PC-9 (cell line): ENCODE results near the gene KIAA0040. TPM values are rescaled to one million over a fixed set of nuclear protein-coding genes. Genes with fewer than 3 reads are reported as not detected.

ENCODE experiments used
- BruUV-seq: library from RNA; stranded (reverse); fragments of 400-500 nt; replicated peaks from 2 replicates; lab custom pipeline; 2021; lab: Mats Ljungman, UMichigan
- CTCF ChIA-PET: fragments of 300-600 bp; sonication (Branson Sonifier 250); formaldehyde crosslinking; loops from one replicate; lab custom pipeline; 2022; ENCODE audit warnings: antibody characterized with exemption; lab: Charles Lee
- POLR2A ChIA-PET: fragments of 300-600 bp; sonication (Branson Sonifier 250); formaldehyde crosslinking; loops from one replicate; lab custom pipeline; 2022; ENCODE audit warnings: antibody characterized with exemption; ENCODE audit not compliant: unreplicated experiment; lab: Charles Lee
- DNase-seq, 2 experiments: peaks; one replicate each; pipeline versions ENCODE4 v3.0.0 to v3.0.0-alpha.2; 2015 to 2022; ENCODE audit warnings: mixed read lengths in 1 of 2
- H2AFZ ChIP-seq: fragments of 200-600 bp; sonication (generic); 2 replicates; pipeline ENCODE4 v1.8.1; 2017; ENCODE audit warnings: antibody characterized with exemption
- H3F3A ChIP-seq: fragments of 200-600 bp; sonication (generic); 2 replicates; pipeline ENCODE4 v1.8.1; 2017; ENCODE audit warnings: antibody characterized with exemption, mild to moderate bottlenecking, low read depth; ENCODE audit not compliant: insufficient read depth
- H3K27ac ChIP-seq: fragments of 200-600 bp; sonication (generic); 2 replicates; pipeline ENCODE4 v1.6.1; 2016; ENCODE audit warnings: mixed run types
- H3K27me3 ChIP-seq: fragments of 200-600 bp; sonication (generic); 2 replicates; pipeline ENCODE4 v1.6.1; 2016; ENCODE audit warnings: low read depth, mixed run types; ENCODE audit not compliant: insufficient read depth
- H3K36me3 ChIP-seq: fragments of 200-600 bp; sonication (generic); 2 replicates; pipeline ENCODE4 v1.6.1; 2016; ENCODE audit warnings: low read depth, mixed run types
- H3K4me1 ChIP-seq: fragments of 200-600 bp; sonication (generic); replicated peaks from 2 replicates; pipeline ENCODE4 v1.6.1; 2016; ENCODE audit warnings: mixed run types; ENCODE audit not compliant: insufficient read depth
- H3K4me2 ChIP-seq: fragments of 200-600 bp; sonication (generic); 2 replicates; pipeline ENCODE4 v1.6.1; 2017; ENCODE audit warnings: mixed run types
- H3K4me3 ChIP-seq: fragments of 200-600 bp; sonication (generic); 2 replicates; pipeline ENCODE4 v1.6.1; 2016; ENCODE audit warnings: mixed run types
- H3K79me2 ChIP-seq: fragments of 200-600 bp; sonication (generic); 2 replicates; pipeline ENCODE4 v1.6.1; 2017; ENCODE audit warnings: low read depth, mixed run types
- H3K9me2 ChIP-seq: fragments of 200-600 bp; sonication (generic); 2 replicates; pipeline ENCODE4 v1.8.1; 2017; ENCODE audit warnings: mild to moderate bottlenecking; ENCODE audit not compliant: insufficient read depth
- H3K9me3 ChIP-seq: fragments of 200-600 bp; sonication (generic); 2 replicates; pipeline ENCODE4 v1.8.1; 2016; ENCODE audit warnings: low read depth; ENCODE audit not compliant: insufficient read depth
- H4K20me1 ChIP-seq: fragments of 200-600 bp; sonication (generic); 2 replicates; pipeline ENCODE4 v1.8.1; 2017; ENCODE audit not compliant: insufficient read depth
- CTCF ChIP-seq: fragments of 200-600 bp; sonication (generic); conservative IDR thresholded peaks from 2 replicates; pipeline ENCODE4 v1.6.1; 2017; ENCODE audit warnings: mixed run types, antibody characterized with exemption, mild to moderate bottlenecking, moderate library complexity
- EZH2 ChIP-seq: fragments of 200-600 bp; sonication (generic); IDR thresholded peaks from 2 replicates; pipeline ENCODE4 v1.8.0; 2017; ENCODE audit warnings: antibody characterized with exemption, low read depth
- intact Hi-C: fragments of 100-400 bp; cut with micrococcal nuclease; formaldehyde crosslinking; loops from one replicate; pipeline ENCODE4 v1.10.0; 2022; ENCODE audit not compliant: unreplicated experiment
- total RNA-seq: library from RNA; stranded (reverse); gene quantifications from 2 replicates; pipeline ENCODE4 v1.2.3, GENCODE V29; 2021

Gene KIAA0040
- total RNA-seq, 1 experiment from 2014 or later = 8.8 TPM

- H3K4me3 ChIP-seq = no peak overlapping the region
- no peaks in the 10 kb centered on the region for H3K9me2 ChIP-seq
- BruUV-seq = no TSS peak
- H3K27ac ChIP-seq = no peak overlapping the region
- H3K4me1 ChIP-seq = peaks cover 13% of the 10 kb centered on the region; the same call in 1 of the 2 replicates
- no peak for TF ChIP-seq EZH2
- TF ChIP-seq CTCF = no peak
- H3K79me2 ChIP-seq = no peaks in the 10 kb centered on the region
- CTCF ChIA-PET = interaction anchor here (0.6 to 1.4 kb wide), 6 partner anchors 35 to 165 kb away, joined by 3 to 6 read pairs (median 3); no protein-coding TSS in a partner anchor
- intact Hi-C loops = loop anchor here (1.0 to 10.0 kb wide), 3 partner anchors 164 to 599 kb away; no protein-coding TSS in a partner anchor
- no peaks in the 10 kb centered on the region for H3K9me3 ChIP-seq
- 0 out of 2 replicates have a peak, but pooled peaks cover 3% of the 10 kb centered on the region for H3K27me3 ChIP-seq
- H2AFZ ChIP-seq = no peak overlapping the region
- no peaks in the 10 kb centered on the region for H4K20me1 ChIP-seq
- POLR2A ChIA-PET = no interaction called here
- no peaks in the 10 kb centered on the region for H3K36me3 ChIP-seq
- H3K4me2 ChIP-seq = no peak overlapping the region
- DNase-seq = no peak
- H3F3A ChIP-seq = no peaks in the 10 kb centered on the region
Observed at GRCh38 chr1:175155473-175155856, 37.1 kb downstream of the KIAA0040 start.

- DNase-seq = peak; percentile 48 to 61
- H3K27me3 ChIP-seq = 0 out of 2 replicates have a peak, but pooled peaks cover 6% of the 10 kb centered on the region
- intact Hi-C loops = loop anchor here (1.0 to 10.0 kb wide), 6 partner anchors 128 to 1727 kb away; no protein-coding TSS in a partner anchor
- no peaks in the 10 kb centered on the region for H3K36me3 ChIP-seq
- no peaks in the 10 kb centered on the region for H3K9me2 ChIP-seq
- no TSS peak for BruUV-seq
- H4K20me1 ChIP-seq = no peaks in the 10 kb centered on the region
- H3F3A ChIP-seq = no peaks in the 10 kb centered on the region
- H3K79me2 ChIP-seq = no peaks in the 10 kb centered on the region
- ChIA-PET POLR2A (no interaction called here), CTCF (interaction anchor here (0.6 to 1.4 kb wide), 7 partner anchors 36 to 1411 kb away, joined by 3 to 9 read pairs (median 3); no protein-coding TSS in a partner anchor)
- no peak overlapping the region for H3K4me2 ChIP-seq
- TF ChIP-seq EZH2 (no peak), CTCF (peak; percentile 92)
- no peak overlapping the region for H3K27ac ChIP-seq
- H3K4me3 ChIP-seq = no peak overlapping the region
- H3K4me1 ChIP-seq = peaks cover 13% of the 10 kb centered on the region; the same call in 1 of the 2 replicates
- no peak overlapping the region for H2AFZ ChIP-seq
- H3K9me3 ChIP-seq = no peaks in the 10 kb centered on the region
Observed at GRCh38 chr1:175154629-175155472, 37.7 kb downstream of the KIAA0040 start.

GRCh38 chr1:175152006-175152652 is 40.4 kb downstream of the KIAA0040 start:
- H4K20me1 ChIP-seq = no peaks in the 10 kb centered on the region
- H3K36me3 ChIP-seq = no peaks in the 10 kb centered on the region
- no peak overlapping the region for H2AFZ ChIP-seq
- TF ChIP-seq EZH2 (no peak), CTCF (peak; percentile 92)
- no TSS peak for BruUV-seq
- H3K27ac ChIP-seq = no peak overlapping the region
- no peaks in the 10 kb centered on the region for H3K79me2 ChIP-seq
- no peak overlapping the region for H3K4me3 ChIP-seq
- H3K9me2 ChIP-seq = no peaks in the 10 kb centered on the region
- 0 out of 2 replicates have a peak, but pooled peaks cover 9% of the 10 kb centered on the region for H3K27me3 ChIP-seq
- CTCF ChIA-PET = interaction anchor here (0.6 to 1.0 kb wide), 10 partner anchors 40 to 1793 kb away, joined by 3 to 13 read pairs (median 6); no protein-coding TSS in a partner anchor
- intact Hi-C loops = loop anchor here (1.0 to 10.0 kb wide), 6 partner anchors 69 to 1730 kb away; no protein-coding TSS in a partner anchor
- H3K4me1 ChIP-seq = peaks cover 8% of the 10 kb centered on the region; the same call in 1 of the 2 replicates
- H3F3A ChIP-seq = no peaks in the 10 kb centered on the region
- H3K4me2 ChIP-seq = peak overlapping the region; percentile 4; the same call in 1 of the 2 replicates
- H3K9me3 ChIP-seq = no peaks in the 10 kb centered on the region
- DNase-seq = peak; percentile 39 to 43
- POLR2A ChIA-PET = no interaction called here
